ENCODE data around the gene ZNF836.

- TF ChIP-seq POLR2A (IDR thresholded peaks at IDR 0.05; ENCODE audit: low read depth, low read length) (no peak), CTCF (IDR thresholded peaks at IDR 0.05; ENCODE audit: extremely low read depth in 1 of 2, insufficient read depth in 1 of 2, low read depth in 1 of 2, low read length in 2 of 2) (no peak), MYC (IDR thresholded peaks at IDR 0.05; ENCODE audit: low read depth, low read length) (no peak), POLR2AphosphoS5 (IDR thresholded peaks at IDR 0.05; ENCODE audit: insufficient read depth, low read depth, low read length) (no peak)
Observed at GRCh38 chr19:52214241-52214640, 42.8 kb upstream of the ZNF836 start.

Measured in endothelial cell of umbilical vein (primary cell).